Anterior cingulate cortex (tissue), 58 donors: ENCODE data around the gene SBSN.

Source experiments
- DNase-seq, 58 donors: peaks; one replicate each; lab custom pipeline; 2025; lab: John Stamatoyannopoulos, UW

The SBSN gene

DNA sequence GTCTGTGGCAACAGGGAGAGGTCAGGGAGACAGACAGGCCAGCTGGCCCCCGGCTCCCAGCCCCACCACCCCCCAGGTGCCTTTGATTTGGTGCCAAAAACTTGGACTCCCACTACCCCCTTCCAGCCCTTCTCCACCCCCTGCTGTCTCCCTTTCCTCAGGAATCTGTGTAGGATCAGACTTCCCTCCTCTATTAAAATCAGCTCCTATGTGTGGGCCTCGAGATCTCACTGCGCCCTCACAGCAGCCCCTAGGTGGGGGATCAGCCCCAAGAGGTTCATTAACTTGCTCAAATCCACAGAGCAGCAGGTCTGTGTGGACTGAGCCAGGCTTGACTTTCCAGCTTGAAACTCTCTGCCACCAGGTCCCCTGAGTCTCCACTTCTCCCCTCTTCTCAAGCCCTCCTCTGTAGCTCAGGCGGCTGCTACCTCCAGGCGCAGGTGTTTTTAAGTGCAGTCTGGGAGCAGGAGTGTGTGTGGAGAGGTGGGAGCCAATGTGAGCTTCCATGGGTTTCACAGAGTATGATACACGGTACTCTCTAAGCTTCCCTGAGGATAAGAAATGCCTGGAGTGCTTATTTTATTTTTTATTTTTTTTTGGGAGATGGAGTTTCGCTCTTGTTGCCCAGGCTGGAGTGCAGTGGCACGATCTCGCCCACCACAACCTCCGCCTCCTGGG lies 6.8 kb upstream of the SBSN start:
- no peak for DNase-seq

DNA sequence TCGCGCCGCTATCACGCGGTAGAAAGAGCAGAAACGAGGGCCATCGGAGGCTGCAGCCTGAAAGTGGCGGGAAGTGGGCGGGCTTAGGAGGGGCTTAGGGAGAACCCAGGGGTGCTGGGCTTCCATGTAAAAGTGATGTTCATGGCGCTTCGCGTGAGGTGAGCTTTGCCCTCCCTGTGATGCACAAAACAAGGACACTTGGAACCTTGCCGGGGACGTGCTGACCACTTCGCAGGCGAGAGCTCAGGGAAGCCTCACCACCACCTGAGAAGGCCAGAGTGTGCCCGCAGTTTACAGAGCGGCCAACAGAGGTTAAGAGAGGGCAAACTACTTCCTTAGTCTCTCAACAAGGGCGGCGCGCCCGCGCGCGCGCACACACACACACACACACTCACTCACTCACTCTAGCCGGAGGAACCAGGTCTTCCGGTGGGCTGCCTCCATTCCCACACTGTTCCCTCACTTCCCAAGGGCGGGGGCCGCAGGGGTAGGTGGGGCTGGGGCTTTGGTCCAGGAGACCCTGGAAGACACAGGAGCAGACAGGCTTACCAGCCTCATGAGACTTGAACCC lies 5.8 kb upstream of the SBSN start:
- DNase-seq: no peak

GRCh38 chr19:35533201-35533821 lies 5.2 kb upstream of the SBSN start, which contains the start of gene GAPDHS:
GAPDHS (plus strand) TSS chr19:35533456; CDS start chr19:35533528, 72 bp downstream.
- DNase-seq: no peak

DNA sequence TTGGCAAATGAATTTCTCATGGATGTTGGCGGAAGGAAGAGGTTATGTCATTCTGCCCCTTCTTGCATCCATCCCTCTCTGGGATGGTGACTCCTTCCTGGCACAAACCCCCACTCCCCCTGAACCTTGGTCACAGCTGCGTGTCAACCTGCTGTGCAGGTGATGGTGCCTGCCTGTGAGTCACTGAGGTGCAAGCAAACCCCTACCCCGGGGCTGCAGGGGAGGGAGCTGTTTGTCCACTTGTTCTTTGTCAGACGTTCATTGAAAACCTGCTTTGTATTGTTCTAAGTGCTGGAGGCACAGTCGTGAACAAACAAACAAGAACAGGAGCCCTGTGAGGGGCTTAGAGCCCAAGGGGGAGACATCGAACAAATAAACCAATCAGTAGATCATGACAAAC lies 3.2 kb upstream of the SBSN start:
- no peak for DNase-seq

GRCh38 chr19:35529241-35530218 lies 1.4 kb upstream of the SBSN start:
- DNase-seq: no peak

DNA sequence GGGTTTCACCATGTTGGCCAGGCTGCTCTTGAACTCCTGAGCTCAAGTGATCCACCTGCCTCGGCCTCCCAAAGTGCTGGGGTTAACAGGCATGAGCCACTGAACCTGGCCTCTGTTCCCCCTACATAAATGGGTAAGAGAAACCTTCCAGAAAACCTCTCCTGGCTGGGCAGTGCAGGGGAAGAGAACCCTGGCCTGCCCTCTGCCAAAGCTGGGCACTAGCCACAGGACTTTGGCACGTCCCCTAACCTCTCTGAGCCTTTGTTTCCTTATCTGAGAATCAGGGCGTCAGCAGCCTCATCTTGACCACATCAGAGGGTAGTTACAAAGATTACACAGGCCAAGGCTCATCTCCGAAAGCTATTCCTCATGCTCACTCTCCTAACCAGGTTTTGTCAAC lies 2.2 kb downstream of the SBSN start:
- DNase-seq: no peak

DNA sequence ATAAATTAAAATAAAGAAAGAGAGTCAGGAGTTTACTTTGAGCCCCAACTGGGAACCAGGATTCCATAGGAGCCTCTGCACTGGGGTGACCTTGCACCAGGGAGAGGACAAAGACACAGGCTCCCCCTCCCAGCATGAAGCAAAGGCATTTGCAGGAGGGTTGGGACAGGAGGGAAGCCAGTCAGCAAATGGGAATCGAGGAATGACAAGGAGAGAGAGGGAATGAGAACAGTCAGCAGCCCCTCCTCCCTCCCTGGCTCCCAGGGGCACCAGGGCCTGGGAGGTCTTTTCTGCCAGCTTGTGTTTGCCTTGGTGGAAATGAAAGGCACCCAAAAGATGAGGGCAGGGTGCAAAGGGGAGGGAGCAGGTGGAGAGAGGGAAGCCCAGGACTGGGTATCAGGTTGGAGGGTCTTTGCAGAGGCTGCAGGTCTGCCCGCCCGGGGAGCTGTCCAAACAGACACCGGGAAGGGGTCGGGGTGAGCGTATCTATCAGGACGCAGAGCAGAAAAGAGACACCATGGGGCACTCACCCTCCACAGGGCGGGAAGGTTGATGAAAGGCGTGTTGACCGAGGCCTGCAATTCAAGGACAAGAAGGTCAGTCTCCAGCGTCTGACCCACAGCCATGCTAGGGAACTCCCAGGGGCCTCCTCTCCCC lies 3.8 kb downstream of the SBSN start:
- no peak for DNase-seq

DNA sequence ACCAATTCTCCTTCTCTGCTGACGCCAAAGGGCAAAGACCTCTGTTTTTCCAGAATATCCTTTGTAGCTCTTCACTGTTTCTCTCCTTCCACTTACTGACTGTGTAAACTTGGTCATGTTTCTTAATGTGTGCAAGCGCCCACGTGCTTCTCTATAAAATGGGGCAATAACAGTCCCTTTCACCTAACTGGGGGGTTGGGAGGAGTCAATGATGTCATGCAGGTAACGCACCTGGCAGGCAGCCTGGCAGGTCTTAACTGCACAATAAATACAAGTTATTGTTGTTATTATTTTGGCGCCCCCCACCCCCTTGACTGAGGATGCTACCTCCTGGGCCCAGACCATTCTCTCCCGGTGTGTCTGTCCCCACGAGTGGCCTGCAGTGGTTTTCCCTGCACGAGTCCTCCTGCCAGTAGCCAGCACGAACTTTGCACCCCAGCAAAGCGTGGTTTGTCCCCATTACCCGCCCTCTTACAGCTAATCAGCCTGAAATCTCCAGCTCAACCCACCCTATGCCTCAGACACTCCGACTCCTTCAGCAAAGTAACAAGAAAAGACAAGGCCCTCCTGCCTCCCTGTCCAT lies 5.3 kb downstream of the SBSN start:
- DNase-seq: no peak

GRCh38 chr19:35521124-35521743 lies 6.9 kb downstream of the SBSN start:
- DNase-seq: no peak

GRCh38 chr19:35519291-35519690 lies 8.8 kb downstream of the SBSN start:
- no peak for DNase-seq

DNA sequence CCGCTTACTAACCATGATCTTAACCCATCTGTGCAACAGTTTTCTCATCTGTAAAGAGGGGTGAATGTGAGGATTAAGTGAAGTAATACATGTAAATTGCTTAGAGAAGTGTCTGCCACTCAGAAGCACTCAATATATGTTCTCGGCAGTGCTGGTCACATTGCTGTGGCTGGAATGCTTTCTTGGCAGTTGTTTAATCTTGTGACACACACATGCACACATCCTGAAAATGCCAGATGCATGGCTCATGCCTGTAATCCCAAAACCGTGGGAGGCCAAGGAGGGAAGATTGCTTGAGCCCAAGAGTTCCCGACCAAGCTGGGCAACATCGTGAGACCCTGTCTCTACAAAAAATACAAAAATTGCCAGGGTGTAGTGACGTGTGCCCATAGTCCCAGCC lies 9.8 kb downstream of the SBSN start:
- no peak for DNase-seq

GRCh38 chr19:35517342-35517741 lies 10.8 kb downstream of the SBSN start:
- DNase-seq: no peak

GRCh38 chr19:35516310-35516709 lies 11.8 kb downstream of the SBSN start:
- DNase-seq: no peak

DNA sequence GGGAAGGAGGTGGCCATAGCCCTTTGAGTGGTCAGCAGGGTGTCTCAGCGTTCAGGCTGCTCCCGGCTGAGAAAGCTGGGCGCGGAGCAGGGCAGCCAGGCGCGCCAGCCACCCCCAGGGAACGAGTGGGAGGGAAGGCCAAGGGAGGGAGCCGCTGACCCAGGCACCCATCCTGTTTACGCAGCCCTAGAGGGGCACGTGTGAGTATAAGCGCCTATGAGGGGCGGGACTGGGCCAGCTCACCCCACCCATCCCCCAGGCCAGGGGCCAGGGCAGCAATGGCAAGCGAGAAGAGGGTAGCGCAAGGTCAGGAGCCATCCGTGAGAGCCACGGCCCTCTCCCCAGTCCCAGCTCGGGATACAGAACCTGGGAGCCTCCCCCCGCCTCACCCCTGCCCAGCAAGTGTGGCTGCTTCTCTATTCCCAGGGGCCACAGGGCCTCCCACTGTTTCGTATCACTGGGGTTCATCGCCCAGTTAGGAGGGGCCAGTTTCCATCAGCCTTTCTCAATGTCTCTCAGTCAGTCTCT lies 13.8 kb downstream of the SBSN start:
- DNase-seq: no peak

DNA sequence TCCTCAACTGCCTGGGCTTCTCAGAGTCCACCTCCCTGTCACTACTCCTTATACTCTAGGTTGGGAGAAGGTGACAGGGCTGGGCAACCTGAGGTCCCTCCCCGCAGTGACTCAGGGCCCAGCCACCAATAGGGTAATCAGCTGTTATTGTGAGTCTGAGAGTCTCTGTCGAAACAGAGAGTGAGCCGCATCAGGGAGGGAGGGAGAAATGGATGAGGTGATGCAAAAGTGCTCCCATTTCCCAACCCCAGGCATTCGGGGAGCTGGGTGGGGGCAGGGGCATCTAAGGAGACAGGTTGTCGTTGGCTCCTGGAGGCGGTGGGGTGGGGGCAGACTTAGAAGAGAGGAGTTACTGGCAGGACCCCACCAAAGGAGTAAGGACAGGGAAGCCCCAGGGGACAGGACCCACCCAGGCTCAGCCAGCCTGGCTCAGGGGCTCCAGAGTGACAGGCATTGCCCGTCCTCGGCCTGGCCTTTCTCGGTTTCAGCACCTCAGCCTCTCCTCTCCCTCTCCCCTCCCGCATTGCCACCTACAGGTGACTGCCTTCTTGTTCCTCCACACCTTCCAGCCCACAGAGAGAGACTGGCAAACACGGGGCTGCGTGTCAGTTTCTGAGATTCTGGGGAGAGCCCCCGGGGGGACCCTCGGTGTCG lies 14.4 kb downstream of the SBSN start, which contains the start of gene DMKN:
TSS of gene DMKN (minus strand) at position 22 of the 654 bp plus-strand sequence. CDS start 174 bp downstream, outside the sequence.
- peak in 1 of 58 donors; percentile 17 for DNase-seq

- no peak for DNase-seq
Measured at GRCh38 chr19:35512831-35513627, 15.1 kb downstream of the SBSN start.

GRCh38 chr19:35511337-35511736 lies 16.8 kb downstream of the SBSN start:
- no peak for DNase-seq

GRCh38 chr19:35510626-35510964 lies 17.5 kb downstream of the SBSN start:
- DNase-seq: no peak
